Loucy (cell line): ENCODE data around the gene PPP1R12B.

Experiments
- H2AFZ ChIP-seq: fragments of 200-600 bp; sonication (generic); 2 replicates; pipeline ENCODE4 v1.6.0; 2016; ENCODE audit warnings: antibody characterized with exemption, mild to moderate bottlenecking, low read length, moderate library complexity
- H3F3A ChIP-seq: fragments of 200-600 bp; 2 replicates; pipeline ENCODE4 v1.6.0; 2016; ENCODE audit warnings: antibody characterized with exemption, low read depth, mild to moderate bottlenecking
- H3K27me3 ChIP-seq: fragments of 200-600 bp; sonication (generic); 2 replicates; pipeline ENCODE4 v1.6.1; 2014; ENCODE audit warnings: low read length, mild to moderate bottlenecking; ENCODE audit not compliant: insufficient read depth, poor library complexity, severe bottlenecking
- H3K36me3 ChIP-seq: fragments of 200-600 bp; sonication (generic); 2 replicates; pipeline ENCODE4 v1.6.1; 2016; ENCODE audit warnings: low read length; ENCODE audit not compliant: insufficient read depth
- H3K4me1 ChIP-seq: fragments of 200-600 bp; sonication (generic); 2 replicates; pipeline ENCODE4 v1.5.1; 2014; ENCODE audit warnings: low read length, mild to moderate bottlenecking; ENCODE audit not compliant: insufficient read depth, poor library complexity, severe bottlenecking
- H3K4me2 ChIP-seq: fragments of 200-600 bp; sonication (generic); 2 replicates; pipeline ENCODE4 v1.6.0; 2014; ENCODE audit warnings: antibody characterized with exemption, low read length, low read depth, mild to moderate bottlenecking; ENCODE audit not compliant: poor library complexity, severe bottlenecking
- H3K4me3 ChIP-seq: fragments of 200-600 bp; sonication (generic); 2 replicates; pipeline ENCODE4 v1.5.1; 2014; ENCODE audit warnings: low read length, mild to moderate bottlenecking, mixed read lengths; ENCODE audit not compliant: poor library complexity, severe bottlenecking
- H3K79me2 ChIP-seq: fragments of 200-600 bp; sonication (generic); 2 replicates; pipeline ENCODE4 v1.6.1; 2014; ENCODE audit warnings: low read length; ENCODE audit not compliant: insufficient read depth
- H3K9ac ChIP-seq: fragments of 200-600 bp; sonication (generic); 2 replicates; pipeline ENCODE4 v1.6.0; 2014; ENCODE audit warnings: mild to moderate bottlenecking, low read depth, low read length, moderate library complexity; ENCODE audit not compliant: poor library complexity, severe bottlenecking
- H3K9me2 ChIP-seq: fragments of 200-600 bp; sonication (generic); replicated peaks from 2 replicates; pipeline ENCODE4 v1.6.1; 2016; ENCODE audit warnings: low read depth, low read length, mixed read lengths
- H3K9me3 ChIP-seq: fragments of 200-600 bp; sonication (generic); 2 replicates; pipeline ENCODE4 v1.6.1; 2014; ENCODE audit warnings: mild to moderate bottlenecking, antibody characterized with exemption, low read length, low read depth; ENCODE audit not compliant: insufficient read depth
- H4K20me1 ChIP-seq: fragments of 200-600 bp; sonication (generic); 2 replicates; pipeline ENCODE4 v1.6.0; 2014; ENCODE audit warnings: antibody characterized with exemption, low read length, mild to moderate bottlenecking; ENCODE audit not compliant: insufficient read depth, poor library complexity, severe bottlenecking
- CTCF ChIP-seq: fragments of 200-600 bp; sonication (generic); conservative IDR thresholded peaks from 2 replicates; pipeline ENCODE4 v1.5.1; 2014; ENCODE audit warnings: mild to moderate bottlenecking, antibody characterized with exemption, low read length
- EZH2phosphoT487 ChIP-seq: fragments of 200-600 bp; IDR thresholded peaks from 2 replicates; pipeline ENCODE4 v1.6.1; 2018; ENCODE audit warnings: antibody characterized with exemption, mild to moderate bottlenecking, moderate library complexity, borderline replicate concordance

PPP1R12B gene

GRCh38 chr1:202577381-202577780 lies 228.9 kb downstream of the PPP1R12B start:
- Histone ChIP-seq H4K20me1 (no peaks in the 10 kb centered on the region), H3K9ac (no peak overlapping the region), H2AFZ (no peak overlapping the region), H3K27me3 (no peaks in the 10 kb centered on the region), H3K36me3 (no peaks in the 10 kb centered on the region; the same call in 1 of the 2 replicates), H3K4me3 (no peak overlapping the region), H3F3A (no peaks in the 10 kb centered on the region), H3K9me3 (no peaks in the 10 kb centered on the region), H3K4me1 (peaks cover 9% of the 10 kb centered on the region), H3K79me2 (no peaks in the 10 kb centered on the region), H3K9me2 (no peaks in the 10 kb centered on the region), H3K4me2 (no peak overlapping the region)
- TF ChIP-seq CTCF: no peak

GRCh38 chr1:202578001-202578504 lies 229.6 kb downstream of the PPP1R12B start:
- no peaks in the 10 kb centered on the region; the same call in 1 of the 2 replicates for H3K36me3 ChIP-seq
- H3K4me2 ChIP-seq: no peak overlapping the region
- no peak overlapping the region for H2AFZ ChIP-seq

GRCh38 chr1:202578565-202578964 lies 230.1 kb downstream of the PPP1R12B start:
- Histone ChIP-seq H3K4me3 (no peak overlapping the region), H3K4me1 (peaks cover 9% of the 10 kb centered on the region), H3K27me3 (no peaks in the 10 kb centered on the region), H3K9me2 (no peaks in the 10 kb centered on the region), H3K79me2 (no peaks in the 10 kb centered on the region), H3K36me3 (no peaks in the 10 kb centered on the region; the same call in 1 of the 2 replicates), H3K9ac (no peak overlapping the region), H3K4me2 (no peak overlapping the region), H3F3A (no peaks in the 10 kb centered on the region), H4K20me1 (no peaks in the 10 kb centered on the region), H3K9me3 (no peaks in the 10 kb centered on the region), H2AFZ (no peak overlapping the region)
- no peak for TF ChIP-seq EZH2phosphoT487
- TF ChIP-seq CTCF: no peak

More at GRCh38 chr1:202578001-202578504, 229.6 kb downstream of the PPP1R12B start:
- Histone ChIP-seq H3K27me3 (no peaks in the 10 kb centered on the region), H3K9me3 (no peaks in the 10 kb centered on the region), H4K20me1 (no peaks in the 10 kb centered on the region), H3K79me2 (no peaks in the 10 kb centered on the region), H3K9ac (no peak overlapping the region), H3K9me2 (no peaks in the 10 kb centered on the region), H3F3A (no peaks in the 10 kb centered on the region), H3K4me1 (peaks cover 9% of the 10 kb centered on the region), H3K4me3 (no peak overlapping the region)
- no peak for TF ChIP-seq EZH2phosphoT487
- no peak for TF ChIP-seq CTCF
